SHP77 (cell line): ENCODE results near the gene EVA1A.

ENCODE experiments used
- DNase-seq, 2 experiments: peaks; one replicate each; lab custom pipeline; 2025; lab: John Stamatoyannopoulos, UW

Gene EVA1A

DNA sequence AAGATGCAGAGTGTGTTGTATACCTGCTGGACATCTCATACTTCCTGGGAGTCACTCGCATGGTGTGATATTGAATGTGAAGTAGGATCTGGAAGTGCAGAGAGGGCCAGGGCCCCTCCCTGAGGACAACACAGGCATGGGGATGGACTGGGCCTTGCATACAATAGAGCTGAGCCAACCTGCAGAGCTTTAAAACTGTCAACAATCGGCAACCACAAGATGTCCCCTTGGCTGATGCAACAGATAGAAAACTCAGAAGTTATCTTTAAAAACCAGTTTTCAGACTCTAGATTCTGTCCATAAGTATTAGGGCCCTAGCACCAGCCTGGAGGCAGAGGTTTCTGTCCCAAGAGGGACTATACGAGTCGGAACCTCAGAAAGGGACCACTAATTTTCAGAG is 19.7 kb downstream of the EVA1A start:
- DNase-seq = no peak

DNA sequence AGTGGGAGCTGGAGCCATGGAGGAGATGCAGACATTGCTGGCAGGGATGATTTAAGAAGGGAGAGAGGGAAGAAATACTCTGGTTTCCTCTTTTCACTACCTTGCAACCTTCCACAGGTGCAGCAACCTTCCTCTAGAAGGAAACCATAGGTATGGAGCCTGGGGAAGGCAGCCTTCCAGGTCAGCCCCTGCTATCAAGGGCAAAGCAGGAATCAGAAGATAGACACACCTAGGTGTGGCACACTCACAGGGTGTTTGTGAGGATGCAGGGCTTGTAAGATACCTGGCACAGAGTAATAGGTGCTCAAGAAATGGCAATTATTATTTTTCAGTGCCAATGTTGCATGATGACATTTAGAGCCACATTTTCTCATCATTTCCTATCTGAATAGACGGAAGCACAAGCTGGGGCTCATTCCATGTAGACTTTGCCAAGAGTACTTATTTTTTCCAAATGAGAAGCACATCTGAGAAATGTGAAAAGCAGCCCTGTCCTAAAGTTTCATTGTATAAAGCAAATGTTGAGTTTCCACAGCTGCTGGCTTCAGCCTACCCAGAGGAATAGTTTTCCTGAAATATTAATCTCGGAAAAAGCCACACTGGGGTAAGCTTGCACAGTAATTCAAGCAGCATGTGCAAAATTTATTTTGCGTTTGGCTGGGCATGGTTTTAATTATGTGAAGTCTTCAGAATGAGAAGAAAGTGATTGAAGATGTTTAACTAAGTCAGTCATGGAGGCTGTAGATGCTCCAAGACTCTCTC is 20.6 kb downstream of the EVA1A start:
- no peak for DNase-seq

DNA sequence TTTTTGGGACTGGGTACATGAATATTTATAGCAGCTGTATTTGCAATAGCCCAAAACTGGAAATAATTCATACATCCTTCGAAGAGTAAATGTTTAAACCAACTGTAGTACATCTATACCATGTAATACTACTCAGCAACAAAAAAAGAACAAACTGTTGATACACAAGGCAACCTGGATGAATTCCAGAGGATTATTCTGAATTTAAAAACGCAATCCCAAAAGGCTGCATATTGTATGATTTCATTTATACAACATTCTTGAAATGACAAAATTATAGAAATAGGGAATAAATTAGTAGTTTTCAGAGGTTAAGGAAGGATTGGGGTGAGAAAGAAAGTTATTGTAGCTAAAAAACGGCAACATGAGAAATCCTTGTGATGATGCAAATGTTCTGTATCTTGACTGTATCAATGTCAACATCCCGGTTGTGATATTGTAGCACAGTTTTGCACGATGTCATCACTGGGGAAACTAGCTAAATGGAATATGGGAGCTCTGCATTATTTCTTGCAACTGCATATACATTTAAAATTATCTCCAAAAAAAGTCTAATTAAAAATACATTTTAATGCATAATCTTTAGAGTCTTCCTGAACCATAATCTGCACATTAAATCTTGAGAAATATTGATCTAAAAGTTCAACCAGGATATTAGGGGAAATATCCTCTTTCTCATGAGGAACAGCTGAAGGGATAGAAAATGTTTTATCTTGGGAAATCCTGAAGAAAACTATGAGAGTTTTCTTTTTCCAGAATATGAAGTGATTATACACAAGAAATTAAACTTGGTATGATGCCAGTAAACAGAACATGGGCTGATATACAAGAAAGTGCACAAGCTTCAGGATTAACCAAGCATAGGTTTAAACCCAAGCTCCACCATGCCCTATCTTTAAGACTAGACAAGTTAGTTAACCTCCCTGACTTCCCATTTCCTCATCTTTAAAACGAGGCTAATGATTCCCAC is 21.9 kb downstream of the EVA1A start:
- no peak for DNase-seq

DNA sequence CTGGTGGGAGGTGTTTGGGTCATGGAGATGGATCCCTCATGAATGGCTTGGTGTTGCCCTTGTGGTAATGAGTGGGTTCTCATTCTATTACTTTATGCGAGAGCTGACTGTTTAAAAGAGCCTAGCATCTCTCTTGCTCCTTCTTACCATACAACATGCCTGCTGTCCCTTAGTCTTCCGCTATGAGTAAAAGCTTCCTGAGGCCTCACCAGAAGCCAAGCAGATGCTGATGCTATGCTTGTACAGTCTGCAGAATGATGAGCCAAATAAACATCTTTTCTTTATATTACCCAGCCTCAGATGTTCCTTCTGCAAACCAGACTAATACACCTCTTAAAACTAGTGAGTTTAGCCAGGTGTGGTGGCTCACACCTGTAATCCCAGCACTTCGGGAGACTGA is 23.1 kb downstream of the EVA1A start:
- no peak for DNase-seq

DNA sequence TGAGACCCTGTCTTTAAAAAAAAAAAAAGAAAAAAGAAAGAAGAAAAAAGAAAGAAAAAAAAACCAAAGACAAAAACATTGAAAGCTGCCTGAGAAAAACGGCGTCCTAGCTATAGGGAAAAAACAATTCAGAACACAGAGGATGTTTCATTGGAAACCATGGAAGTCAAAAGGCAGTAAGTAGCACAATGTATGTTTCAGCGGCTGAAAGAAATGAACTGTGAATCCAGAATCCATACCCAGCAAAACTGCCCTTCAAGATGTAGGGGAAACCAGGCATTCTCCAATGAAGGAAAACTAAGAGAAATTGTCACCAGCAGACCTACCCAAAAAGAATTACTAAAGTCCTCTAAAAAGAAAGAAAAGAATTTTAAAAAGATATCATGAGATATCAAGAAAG is 27.6 kb downstream of the EVA1A start:
- DNase-seq = no peak

DNA sequence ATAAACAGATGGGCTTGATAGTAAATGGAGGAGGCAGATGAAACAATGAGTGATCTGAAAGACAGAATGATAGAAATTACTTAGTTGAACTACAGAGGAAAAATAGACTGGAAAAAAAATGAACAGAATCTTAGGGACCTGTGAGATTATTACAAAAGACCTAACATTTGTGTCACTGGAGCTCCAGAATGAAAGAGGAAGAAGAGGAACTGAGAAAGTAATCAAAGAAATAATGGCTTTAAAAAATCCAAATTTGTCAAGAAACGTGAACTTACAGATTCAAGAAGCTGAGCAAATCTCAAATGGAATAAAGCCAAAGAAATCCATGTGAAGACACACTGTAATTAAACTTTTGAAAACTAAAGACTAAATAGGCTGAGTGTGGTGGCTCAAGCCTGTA is 28.3 kb downstream of the EVA1A start:
- DNase-seq = no peak

DNA sequence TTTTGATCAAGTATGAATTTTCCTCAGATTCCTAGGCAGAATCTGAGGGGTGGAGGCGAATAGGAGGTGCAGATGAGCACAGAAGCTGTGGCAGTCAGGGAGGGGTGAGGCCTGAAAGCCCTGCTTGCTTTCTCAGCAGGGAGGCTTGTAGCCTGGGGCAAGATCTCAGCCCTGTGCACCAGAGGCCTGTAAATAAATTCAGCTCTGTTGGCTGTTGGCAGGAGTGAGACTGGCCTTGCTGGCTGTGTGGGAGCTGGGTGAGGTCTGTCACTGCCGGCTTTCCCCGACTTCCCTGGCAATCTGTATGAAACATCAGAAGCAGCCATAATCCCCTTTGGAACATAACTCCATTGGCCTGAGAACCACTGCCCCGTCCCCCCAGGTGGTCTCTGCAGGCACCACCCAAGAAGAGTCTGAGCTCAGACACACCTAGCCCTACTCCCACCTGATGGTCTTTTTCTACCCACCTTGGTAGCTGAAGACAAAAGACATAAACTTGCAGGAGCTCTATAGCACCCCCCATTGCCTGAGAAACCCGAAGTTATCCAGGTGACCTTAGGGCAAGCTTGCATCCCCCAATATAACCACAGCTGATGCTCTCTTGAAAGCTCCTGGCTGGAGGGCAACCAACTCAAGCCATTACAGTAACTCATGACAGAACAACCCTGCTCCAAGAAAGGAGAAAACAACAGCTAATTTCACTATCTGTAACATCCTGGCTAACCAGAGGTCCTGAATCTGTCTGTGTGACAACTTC is 32.3 kb downstream of the EVA1A start:
- no peak for DNase-seq

DNA sequence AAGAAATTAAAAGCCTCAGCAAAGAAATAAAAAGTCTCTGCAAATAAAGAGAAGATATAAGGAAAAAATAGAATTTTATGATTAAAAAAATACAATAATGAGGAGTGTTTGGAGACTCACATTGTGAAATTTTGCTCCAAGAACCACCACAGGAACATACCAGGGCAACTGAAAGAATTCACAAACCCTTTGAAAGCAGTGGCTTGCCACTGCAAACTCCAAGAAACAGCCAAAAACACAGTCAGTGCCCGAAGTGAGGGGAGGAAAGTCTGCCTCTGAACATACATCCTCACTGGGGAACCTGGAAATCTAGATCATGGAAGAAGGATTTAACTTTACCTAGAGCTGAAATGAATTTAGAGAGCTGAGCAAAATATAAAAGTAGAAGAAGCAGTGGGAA is 33.1 kb downstream of the EVA1A start:
- no peak for DNase-seq

DNA sequence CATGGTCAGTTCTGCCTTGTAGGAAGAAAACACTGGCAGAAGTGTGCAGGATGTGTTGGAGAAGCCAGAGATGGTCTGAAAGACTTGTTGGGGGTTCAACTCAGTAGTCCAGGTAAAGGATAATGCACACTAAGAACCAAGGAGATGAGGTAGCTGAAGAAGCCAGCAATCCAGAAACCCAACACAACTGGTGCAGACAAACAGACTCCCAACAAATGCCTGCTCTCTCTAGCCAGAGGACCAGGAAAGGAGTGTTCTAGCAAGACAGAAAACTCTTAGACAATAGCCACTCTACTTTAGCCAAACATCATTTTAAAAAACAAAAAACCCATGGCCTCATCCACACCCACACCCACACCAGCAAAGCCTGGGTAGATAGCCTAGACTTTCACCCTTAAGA is 33.9 kb downstream of the EVA1A start:
- DNase-seq = no peak

DNA sequence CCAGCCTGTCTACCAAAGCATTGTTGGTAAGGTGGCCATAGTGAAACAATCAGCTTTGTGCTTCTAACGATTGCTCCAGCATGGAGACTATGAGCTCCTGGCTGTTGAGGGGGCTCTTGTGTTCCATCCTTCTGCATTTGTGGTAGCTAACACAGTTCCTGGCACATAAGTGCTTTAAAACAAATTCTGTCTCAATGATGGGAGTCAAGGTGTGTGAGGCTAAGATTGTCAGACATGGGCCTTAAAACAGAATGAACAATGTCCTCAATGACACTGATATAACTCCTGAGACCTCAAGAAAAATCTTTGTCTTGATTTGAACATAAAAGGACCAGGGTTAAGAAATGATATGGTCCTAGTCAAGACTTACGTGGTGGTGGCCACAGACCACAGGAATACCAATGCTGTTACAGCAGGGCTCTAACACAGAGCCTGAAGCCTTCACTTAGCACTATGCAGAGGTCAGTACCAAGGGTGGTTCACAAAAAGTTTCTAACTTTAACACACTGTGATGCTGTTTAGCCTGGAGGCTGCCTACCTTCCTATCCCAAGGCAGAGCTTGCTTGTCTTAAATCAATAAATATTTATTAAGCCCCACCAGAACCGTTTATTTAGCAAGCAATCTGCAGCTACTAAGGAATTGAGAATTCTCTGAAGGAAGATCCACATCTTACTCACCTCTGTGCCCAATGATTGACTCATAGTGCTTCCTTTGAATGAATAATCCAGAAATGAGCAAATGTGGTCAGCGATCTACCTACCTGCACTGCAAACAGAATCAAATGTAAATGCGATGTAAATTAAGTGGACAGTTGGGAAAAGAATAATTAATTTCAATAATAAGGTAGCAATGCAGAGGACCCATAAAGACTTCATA is 35.1 kb downstream of the EVA1A start:
- DNase-seq = no peak

DNA sequence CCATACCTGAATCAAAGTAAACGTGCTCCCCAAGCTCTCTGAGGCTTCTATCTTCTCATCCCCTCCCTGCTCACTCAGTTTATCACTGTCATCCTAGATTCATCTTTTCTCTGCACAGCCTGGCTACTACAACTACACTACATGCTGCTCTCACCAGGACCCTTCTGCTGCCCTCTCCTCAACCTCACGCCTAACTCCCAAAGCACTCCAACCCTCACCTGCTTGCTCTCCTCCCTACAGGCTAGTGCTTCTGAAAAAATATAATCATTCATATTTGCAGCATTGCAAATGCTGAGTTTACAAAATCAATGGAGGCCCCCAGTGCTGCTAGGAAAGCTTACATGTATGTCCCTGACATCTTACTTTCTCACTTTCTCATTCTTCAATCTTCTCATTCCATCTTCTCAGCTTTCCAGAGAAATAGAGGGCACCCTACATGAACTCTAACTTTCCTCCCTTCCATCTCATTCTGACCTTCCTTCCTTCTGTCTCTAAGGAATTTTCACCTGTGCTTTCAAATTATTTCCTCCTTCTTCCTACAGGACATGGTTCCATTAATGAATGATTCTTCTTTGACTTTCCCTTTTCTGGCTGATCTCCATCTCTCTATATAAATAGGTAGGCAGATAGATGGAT is 36.3 kb downstream of the EVA1A start:
- DNase-seq = no peak

DNA sequence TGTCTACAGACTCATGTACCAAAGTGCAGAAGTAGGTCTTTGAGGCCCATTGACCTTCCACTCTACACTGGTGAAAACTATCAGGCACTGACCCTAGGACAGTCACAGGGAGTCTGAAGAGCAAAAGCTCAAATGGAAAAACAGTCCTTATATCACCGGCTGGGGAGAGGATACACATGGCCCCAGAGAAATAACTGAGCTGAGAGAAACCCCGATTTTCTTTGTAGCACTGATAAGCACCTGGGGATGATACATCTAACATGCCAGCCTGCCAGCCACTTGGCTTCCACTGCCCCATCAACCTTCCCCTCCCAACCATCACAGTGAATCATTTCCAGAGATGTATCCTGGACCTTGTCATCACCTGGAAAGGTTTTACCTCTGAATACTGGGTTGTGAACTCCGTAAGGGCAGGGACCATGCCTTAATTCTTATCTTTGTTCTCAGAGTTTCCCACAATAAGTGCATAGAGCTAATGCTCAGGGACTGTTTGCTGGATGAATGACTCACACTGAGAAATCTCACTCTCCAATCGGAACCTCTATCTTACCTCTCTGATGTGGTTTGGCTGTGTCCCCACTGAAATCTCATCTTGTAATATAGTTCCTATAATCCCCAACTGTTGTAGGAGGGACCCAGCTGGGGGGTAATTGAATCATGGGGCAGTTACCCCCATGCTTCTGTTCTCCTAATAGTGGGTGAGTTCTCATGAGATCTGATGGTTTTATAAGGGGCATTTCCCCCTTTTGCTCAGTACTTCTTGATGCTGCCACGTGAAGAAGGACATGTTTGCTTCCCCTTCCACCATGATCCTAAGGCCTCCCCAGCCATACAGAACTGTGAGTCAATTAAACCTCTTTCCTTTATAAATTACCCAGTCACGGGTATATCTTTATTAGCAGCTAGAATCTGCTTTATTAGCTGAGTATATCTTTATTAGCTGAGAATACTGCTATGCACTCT is 37.1 kb downstream of the EVA1A start:
- DNase-seq = no peak

DNA sequence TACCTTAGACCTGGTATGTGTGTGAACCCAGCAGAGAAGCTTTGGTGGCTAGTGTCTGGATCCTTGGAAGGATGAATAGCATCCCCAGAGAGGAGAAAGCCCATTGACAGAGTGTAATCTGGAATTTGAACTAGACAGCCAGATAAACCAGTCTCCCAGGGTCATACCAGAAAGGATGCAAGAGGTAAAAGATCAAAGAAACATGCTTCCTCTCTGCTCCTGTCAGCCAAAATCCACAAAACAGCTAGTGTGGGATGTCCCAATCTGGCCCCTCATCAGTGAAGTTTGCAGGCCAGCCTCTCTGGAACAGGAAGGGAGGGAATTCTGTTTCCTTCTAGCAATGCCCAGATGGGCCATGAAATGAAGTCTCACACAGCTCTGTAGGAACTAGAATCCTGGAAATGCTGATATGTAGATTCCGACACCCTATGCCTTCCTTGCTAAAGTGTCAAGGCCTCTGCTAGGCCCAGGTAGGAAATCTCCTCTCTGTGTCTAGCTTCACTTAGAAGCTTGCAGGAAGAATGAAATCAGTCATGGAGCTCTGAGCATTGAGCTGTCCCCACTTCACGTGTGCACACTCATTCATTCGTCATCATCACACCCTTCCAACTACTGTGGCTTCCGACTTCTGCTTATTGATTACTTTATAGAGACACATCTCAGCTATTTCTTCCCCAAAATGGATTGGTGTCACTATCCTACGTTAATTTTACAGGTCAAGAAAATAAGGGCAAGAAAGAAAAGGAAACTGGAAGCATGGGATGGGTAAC is 38.0 kb downstream of the EVA1A start:
- no peak for DNase-seq

DNA sequence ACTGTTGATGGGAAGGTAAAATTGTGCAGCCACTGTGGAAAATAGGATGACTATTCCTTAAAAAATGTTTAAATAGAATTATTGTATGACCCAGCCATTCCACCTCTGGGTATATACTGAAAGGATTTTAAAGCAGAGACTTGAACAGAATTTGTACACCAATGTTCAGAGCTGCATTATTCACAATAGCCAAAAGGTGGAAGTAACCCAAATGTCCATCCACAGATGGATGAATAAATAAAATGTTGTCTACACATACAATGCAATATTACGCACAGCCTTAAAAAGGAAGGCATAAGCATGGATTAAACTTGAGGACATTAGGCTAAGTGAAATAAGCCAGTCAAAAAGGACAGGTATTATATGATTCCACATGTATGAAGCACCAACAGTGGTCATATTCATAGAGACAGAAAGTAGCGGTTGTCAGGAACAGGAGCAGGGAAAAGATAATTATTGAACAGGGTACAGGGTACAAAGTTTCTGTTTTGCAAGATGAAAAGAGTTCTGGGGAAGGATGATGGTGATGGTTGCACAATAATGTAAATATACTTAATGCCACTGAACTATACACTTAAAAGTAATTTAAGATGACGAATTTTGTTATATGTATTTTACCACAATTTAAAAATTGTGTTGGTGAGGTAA is 39.4 kb downstream of the EVA1A start:
- DNase-seq = no peak

DNA sequence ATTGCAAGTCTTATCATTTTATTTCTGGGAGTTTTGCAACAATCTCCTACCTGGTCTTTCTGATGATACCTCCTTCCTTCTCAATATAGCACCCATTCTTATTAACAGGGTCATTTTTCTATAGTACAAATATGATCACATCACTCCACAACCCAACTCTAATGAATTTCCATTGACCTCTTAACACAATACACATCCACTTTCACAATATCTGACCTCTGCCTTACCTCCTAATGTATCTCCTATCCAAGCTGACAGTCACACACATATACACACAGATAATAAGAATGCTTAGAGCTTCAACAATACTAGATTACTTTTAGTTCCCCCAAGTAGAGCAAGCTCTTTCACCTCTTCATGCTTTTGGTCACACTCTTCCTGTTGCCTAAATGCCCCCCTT is 40.9 kb downstream of the EVA1A start:
- DNase-seq = no peak

DNA sequence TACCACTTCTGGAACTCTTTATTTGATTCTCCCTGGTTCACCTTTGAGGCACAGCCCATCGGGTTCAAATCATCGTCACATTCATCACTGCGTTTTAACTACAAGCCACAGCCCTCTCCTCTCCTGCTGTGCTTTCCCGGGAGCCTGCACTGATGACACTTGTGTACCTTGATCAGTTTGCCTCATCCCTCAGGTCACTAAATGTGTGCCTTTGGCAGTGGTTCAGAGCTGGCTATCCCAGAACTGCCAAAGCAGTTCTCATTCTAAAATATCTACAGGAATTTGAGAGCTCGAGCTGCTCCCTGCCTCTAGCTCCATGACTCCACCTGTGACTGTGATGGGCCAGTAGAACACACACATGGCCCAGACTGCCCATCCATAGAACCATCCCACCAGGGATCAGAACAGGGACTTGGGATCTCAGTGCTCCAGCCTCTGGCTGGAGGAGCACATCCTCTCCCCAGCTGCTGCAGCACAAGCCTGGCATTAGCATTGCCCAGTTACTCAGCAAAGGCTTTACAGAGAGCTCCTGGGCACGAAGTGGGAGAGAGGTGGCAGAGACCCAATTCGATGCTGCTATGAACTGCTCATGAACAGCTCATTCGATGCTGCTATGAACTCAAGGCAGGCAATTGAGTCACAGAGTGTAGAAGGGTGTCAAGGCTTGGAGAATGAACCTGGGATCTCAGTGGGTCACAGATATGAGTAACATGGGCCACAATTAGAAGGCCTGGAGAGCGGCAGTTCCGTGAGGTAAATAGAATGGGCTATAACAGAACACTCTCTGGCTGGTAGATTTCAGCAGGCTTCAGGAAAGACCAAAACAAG is 41.9 kb downstream of the EVA1A start:
- no peak for DNase-seq

DNA sequence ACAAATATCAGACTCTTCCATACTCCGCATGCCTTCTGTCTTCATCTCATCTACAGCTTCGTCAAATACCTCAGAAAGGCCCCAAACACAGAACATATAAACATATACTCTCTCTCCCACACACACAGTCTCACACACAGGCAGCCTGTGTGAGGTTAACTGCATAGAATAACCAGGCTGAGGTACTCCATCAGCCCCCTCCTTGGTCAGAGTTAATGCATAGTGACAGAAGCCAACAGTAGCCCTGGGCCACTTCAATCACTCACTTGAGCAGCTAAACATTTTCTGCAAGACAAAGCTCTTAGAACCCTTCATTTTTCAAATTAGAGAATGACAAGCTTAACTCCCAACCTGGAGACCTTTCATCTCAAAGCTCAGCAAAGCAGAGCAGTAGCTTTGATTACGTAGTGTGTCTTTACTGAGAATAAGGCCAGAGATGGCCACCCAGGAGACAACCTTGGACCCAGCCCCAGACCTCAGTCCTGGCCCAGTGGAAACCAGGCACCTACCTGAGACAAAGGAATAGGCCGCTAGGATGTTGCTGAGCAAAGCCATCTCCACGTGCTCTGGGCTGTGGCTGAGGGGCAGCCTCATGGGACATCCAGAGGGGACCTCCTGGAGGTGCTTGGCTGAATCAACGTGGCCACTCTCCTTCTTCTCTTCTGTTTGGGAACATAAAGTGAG is 43.0 kb downstream of the EVA1A start:
- DNase-seq = no peak
